Measurements from ENCODE around the gene CDKL4.
"Not testable (repeated sequence)": the region's sequence is repeated elsewhere in the genome, so short reads cannot be mapped to it uniquely, and the experiment has no call there.

The CDKL4 gene

DNA sequence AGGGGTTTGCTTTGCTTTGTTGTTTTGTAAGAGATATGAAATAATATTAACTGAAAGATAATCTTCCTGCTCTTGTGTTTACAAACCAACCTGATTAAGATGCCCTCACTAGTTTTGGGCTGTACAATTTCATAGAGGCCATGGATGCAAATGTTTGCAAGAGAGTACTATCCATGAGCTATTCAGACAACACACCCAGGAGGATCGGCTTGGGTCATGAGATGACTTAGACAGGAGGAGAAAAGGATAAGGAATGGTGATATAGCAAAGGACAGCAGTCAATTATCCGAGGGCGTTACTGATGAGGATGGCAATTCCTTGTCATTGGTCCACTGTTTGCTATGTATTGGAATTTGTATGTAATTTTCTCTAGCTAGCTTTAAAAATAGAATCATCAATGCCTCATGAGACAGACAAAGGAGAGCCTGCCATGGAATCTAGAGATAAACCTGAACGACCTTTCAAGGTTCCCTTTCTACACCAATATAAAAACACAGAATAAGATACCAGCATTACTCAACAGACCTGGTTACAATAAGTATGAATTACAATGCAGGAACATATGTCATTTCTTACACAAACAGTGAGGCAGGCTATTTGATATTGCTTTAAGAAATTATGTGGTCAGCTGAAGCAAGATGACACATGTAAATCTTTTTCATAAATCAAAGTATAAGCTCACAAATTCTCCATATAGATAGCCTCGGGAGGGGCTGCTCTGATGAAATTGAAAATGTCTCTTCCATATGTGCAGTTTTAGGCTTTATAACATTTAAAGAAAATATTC, 68.6 kb downstream of the CDKL4 start:
- no peak overlapping the region for H3K4me3 ChIP-seq (ENCODE audit: insufficient read depth in 1 of 2, low read depth in 1 of 2, low read length in 2 of 2)
- H2BK15ac ChIP-seq (ENCODE audit: low read depth, poor library complexity, severe bottlenecking): no peak overlapping the region
- 91% methylated on average over 4 of the region's 5 CpGs for WGBS
- H3K18ac ChIP-seq (ENCODE audit: low read depth in 1 of 2, low read length in 2 of 2): no peak overlapping the region
- no peak overlapping the region for H3K4me2 ChIP-seq (ENCODE audit: low read length, poor library complexity, severe bottlenecking)
- H2BK5ac ChIP-seq (ENCODE audit: low read depth, low read length, poor library complexity, severe bottlenecking): no peak overlapping the region
- no peak overlapping the region for H2AFZ ChIP-seq (ENCODE audit: low read depth, low read length)
- H3K36me3 ChIP-seq (ENCODE audit: control insufficient read depth in 1 of 2, insufficient read depth in 2 of 2, low read depth in 1 of 2, low read length in 2 of 2): peaks cover 5 to 7% of the 10 kb centered on the region in 2 experiments
- H4K91ac ChIP-seq (ENCODE audit: low read length): no peak overlapping the region
- no peak overlapping the region for H3K27ac ChIP-seq (ENCODE audit: low read length, poor library complexity, severe bottlenecking)
- no peak overlapping the region for H2AK5ac ChIP-seq (ENCODE audit: low read length, severe bottlenecking)
- H2BK12ac ChIP-seq (ENCODE audit: low read length in 2 of 2): no peak overlapping the region
- no peak for DNase-seq
- no peaks in the 10 kb centered on the region for H3K79me1 ChIP-seq (replicated peaks; ENCODE audit: low read length, poor library complexity, severe bottlenecking)
- no peak overlapping the region for H4K8ac ChIP-seq (ENCODE audit: low read length)
- H3K9me3 ChIP-seq (ENCODE audit: control insufficient read depth, low read length): no peaks in the 10 kb centered on the region
- H3K4ac ChIP-seq (ENCODE audit: low read depth in 1 of 2, low read length in 2 of 2): no peak overlapping the region
- H3K9ac ChIP-seq (ENCODE audit: low read length): no peak overlapping the region
- H3K14ac ChIP-seq (ENCODE audit: low read length in 2 of 2): no peak overlapping the region
- no peak overlapping the region for H2BK120ac ChIP-seq (ENCODE audit: low read depth, low read length)
- peaks cover under 1% of the 10 kb centered on the region for H3K4me1 ChIP-seq (ENCODE audit: control insufficient read depth, insufficient read depth, low read depth, low read length)
- no peak overlapping the region for H3K23ac ChIP-seq (ENCODE audit: low read length in 2 of 2)
- no peaks in the 10 kb centered on the region for H3K27me3 ChIP-seq (ENCODE audit: control insufficient read depth in 1 of 2, insufficient read depth in 1 of 2, low read length in 2 of 2)

GRCh38 chr2:39174022-39174421, 69.7 kb downstream of the CDKL4 start:
- H4K8ac ChIP-seq (ENCODE audit: low read length): no peak overlapping the region
- H3K4me2 ChIP-seq (ENCODE audit: low read length, poor library complexity, severe bottlenecking): no peak overlapping the region
- H3K36me3 ChIP-seq (ENCODE audit: control insufficient read depth in 1 of 2, insufficient read depth in 2 of 2, low read depth in 1 of 2, low read length in 2 of 2): peaks cover 5 to 7% of the 10 kb centered on the region in 2 experiments
- H3K27ac ChIP-seq (ENCODE audit: low read length, poor library complexity, severe bottlenecking): no peak overlapping the region
- H3K27me3 ChIP-seq (ENCODE audit: control insufficient read depth in 1 of 2, insufficient read depth in 1 of 2, low read length in 2 of 2): no peaks in the 10 kb centered on the region
- H3K79me1 ChIP-seq (replicated peaks; ENCODE audit: low read length, poor library complexity, severe bottlenecking): no peaks in the 10 kb centered on the region
- over 99% methylated on average over 7 of the region's 8 CpGs for WGBS
- no peak overlapping the region for H2AFZ ChIP-seq (ENCODE audit: low read depth, low read length)
- H2BK120ac ChIP-seq (ENCODE audit: low read depth, low read length): no peak overlapping the region
- no peak overlapping the region for H2AK5ac ChIP-seq (ENCODE audit: low read length, severe bottlenecking)
- H3K23ac ChIP-seq (ENCODE audit: low read length in 2 of 2): no peak overlapping the region
- no peak overlapping the region for H3K4me3 ChIP-seq (ENCODE audit: insufficient read depth in 1 of 2, low read depth in 1 of 2, low read length in 2 of 2)
- H3K9me3 ChIP-seq (ENCODE audit: control insufficient read depth, low read length): no peaks in the 10 kb centered on the region
- H3K4me1 ChIP-seq (ENCODE audit: control insufficient read depth, insufficient read depth, low read depth, low read length): no peaks in the 10 kb centered on the region
- H3K14ac ChIP-seq (ENCODE audit: low read length in 2 of 2): no peak overlapping the region
- H2BK12ac ChIP-seq (ENCODE audit: low read length in 2 of 2): no peak overlapping the region
- no peak overlapping the region for H2BK15ac ChIP-seq (ENCODE audit: low read depth, poor library complexity, severe bottlenecking)
- DNase-seq: no peak
- H3K4ac ChIP-seq (ENCODE audit: low read depth in 1 of 2, low read length in 2 of 2): no peak overlapping the region
- no peak overlapping the region for H4K91ac ChIP-seq (ENCODE audit: low read length)
- H3K9ac ChIP-seq (ENCODE audit: low read length): no peak overlapping the region
- no peak overlapping the region for H3K18ac ChIP-seq (ENCODE audit: low read depth in 1 of 2, low read length in 2 of 2)
- no peak overlapping the region for H2BK5ac ChIP-seq (ENCODE audit: low read depth, low read length, poor library complexity, severe bottlenecking)

- H3K79me1 ChIP-seq (replicated peaks; ENCODE audit: low read length, poor library complexity, severe bottlenecking); H3K9me3 ChIP-seq (ENCODE audit: control insufficient read depth, low read length); H3K27me3 ChIP-seq (ENCODE audit: control insufficient read depth in 1 of 2, insufficient read depth in 1 of 2, low read length in 2 of 2); H2BK15ac ChIP-seq (ENCODE audit: low read depth, poor library complexity, severe bottlenecking); H2AFZ ChIP-seq (ENCODE audit: low read depth, low read length); H2AK5ac ChIP-seq (ENCODE audit: low read length, severe bottlenecking); H3K36me3 ChIP-seq (ENCODE audit: control insufficient read depth in 1 of 2, insufficient read depth in 2 of 2, low read depth in 1 of 2, low read length in 2 of 2); H3K18ac ChIP-seq (ENCODE audit: low read depth in 1 of 2, low read length in 2 of 2); H3K9ac ChIP-seq (ENCODE audit: low read length); H3K14ac ChIP-seq (ENCODE audit: low read length in 2 of 2); H4K91ac ChIP-seq (ENCODE audit: low read length); H3K4me1 ChIP-seq (ENCODE audit: control insufficient read depth, insufficient read depth, low read depth, low read length); H3K27ac ChIP-seq (ENCODE audit: low read length, poor library complexity, severe bottlenecking); H2BK5ac ChIP-seq (ENCODE audit: low read depth, low read length, poor library complexity, severe bottlenecking); H2BK120ac ChIP-seq (ENCODE audit: low read depth, low read length); H3K4ac ChIP-seq (ENCODE audit: low read depth in 1 of 2, low read length in 2 of 2); DNase-seq; H3K4me2 ChIP-seq (ENCODE audit: low read length, poor library complexity, severe bottlenecking); H3K23ac ChIP-seq (ENCODE audit: low read length in 2 of 2); H2BK12ac ChIP-seq (ENCODE audit: low read length in 2 of 2); H3K4me3 ChIP-seq (ENCODE audit: insufficient read depth in 1 of 2, low read depth in 1 of 2, low read length in 2 of 2); H4K8ac ChIP-seq (ENCODE audit: low read length): not testable (repeated sequence)
- WGBS: 96% methylated on average over 10 of the region's 10 CpGs
Measured at GRCh38 chr2:39172047-39172706, 71.6 kb downstream of the CDKL4 start.

- H3K9me3 ChIP-seq (ENCODE audit: control insufficient read depth, low read length): no peaks in the 10 kb centered on the region
- WGBS: 89% methylated on average over 7 of the region's 7 CpGs
- no peak overlapping the region for H3K27ac ChIP-seq (ENCODE audit: low read length, poor library complexity, severe bottlenecking)
- no peak overlapping the region for H2BK120ac ChIP-seq (ENCODE audit: low read depth, low read length)
- no peak overlapping the region for H2AFZ ChIP-seq (ENCODE audit: low read depth, low read length)
- no peaks in the 10 kb centered on the region for H3K4me1 ChIP-seq (ENCODE audit: control insufficient read depth, insufficient read depth, low read depth, low read length)
- no peak overlapping the region for H4K8ac ChIP-seq (ENCODE audit: low read length)
- H2AK5ac ChIP-seq (ENCODE audit: low read length, severe bottlenecking): no peak overlapping the region
- no peak overlapping the region for H3K4ac ChIP-seq (ENCODE audit: low read depth in 1 of 2, low read length in 2 of 2)
- H3K4me2 ChIP-seq (ENCODE audit: low read length, poor library complexity, severe bottlenecking): no peak overlapping the region
- H3K79me1 ChIP-seq (replicated peaks; ENCODE audit: low read length, poor library complexity, severe bottlenecking): no peaks in the 10 kb centered on the region
- H2BK12ac ChIP-seq (ENCODE audit: low read length in 2 of 2): no peak overlapping the region
- no peaks in the 10 kb centered on the region for H3K27me3 ChIP-seq (ENCODE audit: control insufficient read depth in 1 of 2, insufficient read depth in 1 of 2, low read length in 2 of 2)
- no peak overlapping the region for H3K23ac ChIP-seq (ENCODE audit: low read length in 2 of 2)
- H4K91ac ChIP-seq (ENCODE audit: low read length): no peak overlapping the region
- no peak overlapping the region for H3K9ac ChIP-seq (ENCODE audit: low read length)
- H2BK5ac ChIP-seq (ENCODE audit: low read depth, low read length, poor library complexity, severe bottlenecking): no peak overlapping the region
- H3K14ac ChIP-seq (ENCODE audit: low read length in 2 of 2): no peak overlapping the region
- no peak overlapping the region for H3K18ac ChIP-seq (ENCODE audit: low read depth in 1 of 2, low read length in 2 of 2)
- DNase-seq: no peak
- no peak overlapping the region for H2BK15ac ChIP-seq (ENCODE audit: low read depth, poor library complexity, severe bottlenecking)
- no peak overlapping the region for H3K4me3 ChIP-seq (ENCODE audit: insufficient read depth in 1 of 2, low read depth in 1 of 2, low read length in 2 of 2)
- no peaks in the 10 kb centered on the region for H3K36me3 ChIP-seq (ENCODE audit: control insufficient read depth in 1 of 2, insufficient read depth in 2 of 2, low read depth in 1 of 2, low read length in 2 of 2)
Measured at GRCh38 chr2:39171621-39172020, 72.1 kb downstream of the CDKL4 start.

All from mesenchymal stem cell (in vitro differentiated cells and primary cell).